ENCODE results near the gene MT3. TPM values are rescaled to one million over a fixed set of nuclear protein-coding genes. Genes with fewer than 3 reads are reported as not detected.
A peak's percentile ranks its signal among the peaks of the same experiment; 100 is the strongest.

The MT3 gene
- total and polyA plus RNA-seq, 2 experiments from 2014 or later: not detected

DNA sequence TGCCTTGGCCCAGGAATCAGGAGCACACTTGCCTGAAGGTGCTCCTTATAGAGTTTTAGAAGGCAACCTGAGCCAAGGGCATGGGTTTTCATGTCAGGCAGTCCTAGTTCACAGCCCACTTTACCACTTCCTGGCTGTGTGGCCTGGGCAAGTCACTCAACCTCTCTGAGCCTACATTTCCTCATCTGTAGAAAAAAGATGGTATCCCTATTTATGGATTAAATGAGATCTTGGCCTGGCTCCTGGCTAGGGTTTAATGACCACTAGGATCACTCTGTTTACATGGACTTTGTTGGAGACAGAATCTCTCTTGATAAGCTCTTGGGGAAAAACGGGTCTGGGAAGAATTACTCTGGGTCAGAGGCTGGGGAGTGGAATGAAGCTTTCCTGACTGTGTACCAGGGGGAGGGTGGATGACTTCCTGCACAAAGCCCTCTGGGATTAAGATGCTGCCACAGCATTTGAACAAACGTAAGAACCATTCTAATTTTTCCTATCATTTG, 21.3 kb downstream of the MT3 start:
- H3K27ac Mint-ChIP-seq: no peak overlapping the region
- no peaks in the 10 kb centered on the region for H3K79me2 ChIP-seq (replicated peaks; ENCODE audit: insufficient read depth)
- H3K4me3 Mint-ChIP-seq: peak overlapping the region; percentile 89
- no peaks in the 10 kb centered on the region for H3K9me2 ChIP-seq (ENCODE audit: insufficient read depth)
- no peaks in the 10 kb centered on the region for H3K36me3 ChIP-seq (ENCODE audit: insufficient read depth)
- H3K4me2 ChIP-seq: peak overlapping the region; percentile 74
- no peak for DNase-seq (ENCODE audit: low spot score)
- H3K27me3 ChIP-seq (ENCODE audit: insufficient read depth): peaks cover 97% of the 10 kb centered on the region
- no peaks in the 10 kb centered on the region for H4K20me1 ChIP-seq (replicated peaks; ENCODE audit: insufficient read depth)
- peaks cover 9% of the 10 kb centered on the region; the same call in 2 of the 3 replicates for H3K36me3 Mint-ChIP-seq (ENCODE audit: low read depth)
- no peak for TF ChIP-seq JUNB (IDR thresholded peaks at IDR 0.05; ENCODE audit: unreplicated experiment)
- TF ChIP-seq, protein P1, sequence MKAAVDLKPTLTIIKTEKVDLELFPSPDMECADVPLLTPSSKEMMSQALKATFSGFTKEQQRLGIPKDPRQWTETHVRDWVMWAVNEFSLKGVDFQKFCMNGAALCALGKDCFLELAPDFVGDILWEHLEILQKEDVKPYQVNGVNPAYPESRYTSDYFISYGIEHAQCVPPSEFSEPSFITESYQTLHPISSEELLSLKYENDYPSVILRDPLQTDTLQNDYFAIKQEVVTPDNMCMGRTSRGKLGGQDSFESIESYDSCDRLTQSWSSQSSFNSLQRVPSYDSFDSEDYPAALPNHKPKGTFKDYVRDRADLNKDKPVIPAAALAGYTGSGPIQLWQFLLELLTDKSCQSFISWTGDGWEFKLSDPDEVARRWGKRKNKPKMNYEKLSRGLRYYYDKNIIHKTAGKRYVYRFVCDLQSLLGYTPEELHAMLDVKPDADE (IDR thresholded peaks at IDR 0.05): 0 out of 2 replicates have a peak, but pooled peaks have one; percentile 31
- H3K4me1 ChIP-seq (ENCODE audit: insufficient read depth): peaks cover 28% of the 10 kb centered on the region
- H3K4me3 ChIP-seq: no peak overlapping the region
- peaks cover 58% of the 10 kb centered on the region for H3K27me3 Mint-ChIP-seq (ENCODE audit: insufficient read depth, low read depth, poor library complexity)
- H2AFZ ChIP-seq: no peak overlapping the region
- no peak overlapping the region for H3K27ac ChIP-seq (ENCODE audit: low read depth)
- ATAC-seq: no peak
- no peaks in the 10 kb centered on the region for H3K9me3 Mint-ChIP-seq
- peaks cover 34% of the 10 kb centered on the region for H3K4me1 Mint-ChIP-seq
- H3F3A ChIP-seq (replicated peaks; ENCODE audit: low read depth): peaks cover 14% of the 10 kb centered on the region; the same call in 1 of the 2 replicates

DNA sequence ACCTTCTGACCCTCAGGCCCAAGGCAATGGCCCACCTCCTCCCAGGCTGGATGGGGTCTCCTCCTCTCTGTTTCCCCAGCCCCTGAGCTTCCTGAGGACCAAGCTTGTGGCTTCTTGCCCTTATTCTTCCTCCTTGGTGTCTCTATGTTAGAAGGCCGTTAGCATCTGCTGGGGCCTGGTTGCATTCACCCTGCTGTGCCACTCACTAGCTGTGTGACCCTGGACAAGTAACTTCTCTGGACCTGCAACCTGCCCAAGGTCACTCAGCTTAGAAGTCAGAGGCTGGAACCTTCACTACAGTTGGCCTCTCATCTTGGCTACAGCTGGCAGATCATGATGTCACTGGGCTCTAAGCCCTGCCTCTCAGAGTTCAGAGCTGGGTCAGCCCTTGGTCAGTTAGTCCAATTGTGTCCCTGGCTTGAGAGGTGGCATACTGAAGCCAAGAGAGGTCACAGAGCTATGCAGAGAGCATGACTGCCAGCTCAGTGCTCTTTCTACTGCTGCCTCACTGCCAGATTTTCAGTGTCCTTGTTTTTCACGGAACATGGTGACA, 22.0 kb downstream of the MT3 start:
- peaks cover 14% of the 10 kb centered on the region; the same call in 1 of the 2 replicates for H3F3A ChIP-seq (replicated peaks; ENCODE audit: low read depth)
- no peak for DNase-seq (ENCODE audit: low spot score)
- H4K20me1 ChIP-seq (replicated peaks; ENCODE audit: insufficient read depth): no peaks in the 10 kb centered on the region
- no peaks in the 10 kb centered on the region for H3K36me3 ChIP-seq (ENCODE audit: insufficient read depth)
- Mint-ChIP-seq H3K4me1 (peaks cover 34% of the 10 kb centered on the region), H3K4me3 (no peak overlapping the region), H3K27me3 (ENCODE audit: insufficient read depth, low read depth, poor library complexity) (peaks cover 64% of the 10 kb centered on the region), H3K9me3 (no peaks in the 10 kb centered on the region), H3K27ac (no peak overlapping the region), H3K36me3 (ENCODE audit: low read depth) (peaks cover 9% of the 10 kb centered on the region; the same call in 2 of the 3 replicates)
- H3K4me3 ChIP-seq: no peak overlapping the region
- no peaks in the 10 kb centered on the region for H3K9me2 ChIP-seq (ENCODE audit: insufficient read depth)
- no peak for ATAC-seq
- no peaks in the 10 kb centered on the region for H3K79me2 ChIP-seq (replicated peaks; ENCODE audit: insufficient read depth)
- H2AFZ ChIP-seq: no peak overlapping the region
- H3K27me3 ChIP-seq (ENCODE audit: insufficient read depth): peaks cover 98% of the 10 kb centered on the region
- TF ChIP-seq JUNB (IDR thresholded peaks at IDR 0.05; ENCODE audit: unreplicated experiment): no peak
- H3K4me1 ChIP-seq (ENCODE audit: insufficient read depth): peaks cover 30% of the 10 kb centered on the region
- H3K27ac ChIP-seq (ENCODE audit: low read depth): no peak overlapping the region
- H3K4me2 ChIP-seq: no peak overlapping the region

DNA sequence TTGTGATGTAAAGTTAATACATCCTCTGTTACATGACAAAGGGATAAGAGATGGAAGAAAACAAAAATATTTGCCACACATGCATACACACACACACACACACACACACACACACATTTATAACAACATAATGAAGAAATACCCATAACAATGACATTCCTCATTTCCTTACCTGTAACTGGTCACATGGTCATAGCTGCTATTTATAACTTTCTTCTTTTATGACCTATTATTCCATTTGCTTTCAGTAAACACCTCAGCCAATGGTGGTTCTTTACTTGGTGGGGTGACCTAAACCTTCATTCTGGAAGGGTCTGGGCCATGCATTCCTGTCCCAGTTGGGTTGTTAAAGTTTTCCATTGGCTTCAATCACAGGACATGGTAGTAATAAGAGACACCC, 24.4 kb downstream of the MT3 start:
- Histone ChIP-seq H3F3A (replicated peaks; ENCODE audit: low read depth) (peaks cover 11% of the 10 kb centered on the region; the same call in 1 of the 2 replicates), H3K79me2 (replicated peaks; ENCODE audit: insufficient read depth) (no peaks in the 10 kb centered on the region), H3K27me3 (ENCODE audit: insufficient read depth) (peaks cover 99% of the 10 kb centered on the region), H3K4me2 (no peak overlapping the region), H3K27ac (ENCODE audit: low read depth) (no peak overlapping the region), H3K4me3 (no peak overlapping the region), H2AFZ (no peak overlapping the region), H4K20me1 (replicated peaks; ENCODE audit: insufficient read depth) (0 out of 2 replicates have a peak, but pooled peaks cover 4% of the 10 kb centered on the region), H3K9me2 (ENCODE audit: insufficient read depth) (no peaks in the 10 kb centered on the region), H3K36me3 (ENCODE audit: insufficient read depth) (no peaks in the 10 kb centered on the region), H3K4me1 (ENCODE audit: insufficient read depth) (peaks cover 44% of the 10 kb centered on the region)
- Mint-ChIP-seq H3K4me3 (no peak overlapping the region), H3K27ac (no peak overlapping the region), H3K27me3 (ENCODE audit: insufficient read depth, low read depth, poor library complexity) (peaks cover 72% of the 10 kb centered on the region), H3K4me1 (peaks cover 31% of the 10 kb centered on the region), H3K9me3 (no peaks in the 10 kb centered on the region), H3K36me3 (ENCODE audit: low read depth) (peaks cover 9% of the 10 kb centered on the region; the same call in 2 of the 3 replicates)
- ATAC-seq: no peak
- no peak for DNase-seq (ENCODE audit: low spot score)
- TF ChIP-seq, protein P1 (IDR thresholded peaks at IDR 0.05): no peak
- TF ChIP-seq NANOG (IDR thresholded peaks at IDR 0.05; ENCODE audit: borderline replicate concordance): no peak
- TF ChIP-seq, protein P2, sequence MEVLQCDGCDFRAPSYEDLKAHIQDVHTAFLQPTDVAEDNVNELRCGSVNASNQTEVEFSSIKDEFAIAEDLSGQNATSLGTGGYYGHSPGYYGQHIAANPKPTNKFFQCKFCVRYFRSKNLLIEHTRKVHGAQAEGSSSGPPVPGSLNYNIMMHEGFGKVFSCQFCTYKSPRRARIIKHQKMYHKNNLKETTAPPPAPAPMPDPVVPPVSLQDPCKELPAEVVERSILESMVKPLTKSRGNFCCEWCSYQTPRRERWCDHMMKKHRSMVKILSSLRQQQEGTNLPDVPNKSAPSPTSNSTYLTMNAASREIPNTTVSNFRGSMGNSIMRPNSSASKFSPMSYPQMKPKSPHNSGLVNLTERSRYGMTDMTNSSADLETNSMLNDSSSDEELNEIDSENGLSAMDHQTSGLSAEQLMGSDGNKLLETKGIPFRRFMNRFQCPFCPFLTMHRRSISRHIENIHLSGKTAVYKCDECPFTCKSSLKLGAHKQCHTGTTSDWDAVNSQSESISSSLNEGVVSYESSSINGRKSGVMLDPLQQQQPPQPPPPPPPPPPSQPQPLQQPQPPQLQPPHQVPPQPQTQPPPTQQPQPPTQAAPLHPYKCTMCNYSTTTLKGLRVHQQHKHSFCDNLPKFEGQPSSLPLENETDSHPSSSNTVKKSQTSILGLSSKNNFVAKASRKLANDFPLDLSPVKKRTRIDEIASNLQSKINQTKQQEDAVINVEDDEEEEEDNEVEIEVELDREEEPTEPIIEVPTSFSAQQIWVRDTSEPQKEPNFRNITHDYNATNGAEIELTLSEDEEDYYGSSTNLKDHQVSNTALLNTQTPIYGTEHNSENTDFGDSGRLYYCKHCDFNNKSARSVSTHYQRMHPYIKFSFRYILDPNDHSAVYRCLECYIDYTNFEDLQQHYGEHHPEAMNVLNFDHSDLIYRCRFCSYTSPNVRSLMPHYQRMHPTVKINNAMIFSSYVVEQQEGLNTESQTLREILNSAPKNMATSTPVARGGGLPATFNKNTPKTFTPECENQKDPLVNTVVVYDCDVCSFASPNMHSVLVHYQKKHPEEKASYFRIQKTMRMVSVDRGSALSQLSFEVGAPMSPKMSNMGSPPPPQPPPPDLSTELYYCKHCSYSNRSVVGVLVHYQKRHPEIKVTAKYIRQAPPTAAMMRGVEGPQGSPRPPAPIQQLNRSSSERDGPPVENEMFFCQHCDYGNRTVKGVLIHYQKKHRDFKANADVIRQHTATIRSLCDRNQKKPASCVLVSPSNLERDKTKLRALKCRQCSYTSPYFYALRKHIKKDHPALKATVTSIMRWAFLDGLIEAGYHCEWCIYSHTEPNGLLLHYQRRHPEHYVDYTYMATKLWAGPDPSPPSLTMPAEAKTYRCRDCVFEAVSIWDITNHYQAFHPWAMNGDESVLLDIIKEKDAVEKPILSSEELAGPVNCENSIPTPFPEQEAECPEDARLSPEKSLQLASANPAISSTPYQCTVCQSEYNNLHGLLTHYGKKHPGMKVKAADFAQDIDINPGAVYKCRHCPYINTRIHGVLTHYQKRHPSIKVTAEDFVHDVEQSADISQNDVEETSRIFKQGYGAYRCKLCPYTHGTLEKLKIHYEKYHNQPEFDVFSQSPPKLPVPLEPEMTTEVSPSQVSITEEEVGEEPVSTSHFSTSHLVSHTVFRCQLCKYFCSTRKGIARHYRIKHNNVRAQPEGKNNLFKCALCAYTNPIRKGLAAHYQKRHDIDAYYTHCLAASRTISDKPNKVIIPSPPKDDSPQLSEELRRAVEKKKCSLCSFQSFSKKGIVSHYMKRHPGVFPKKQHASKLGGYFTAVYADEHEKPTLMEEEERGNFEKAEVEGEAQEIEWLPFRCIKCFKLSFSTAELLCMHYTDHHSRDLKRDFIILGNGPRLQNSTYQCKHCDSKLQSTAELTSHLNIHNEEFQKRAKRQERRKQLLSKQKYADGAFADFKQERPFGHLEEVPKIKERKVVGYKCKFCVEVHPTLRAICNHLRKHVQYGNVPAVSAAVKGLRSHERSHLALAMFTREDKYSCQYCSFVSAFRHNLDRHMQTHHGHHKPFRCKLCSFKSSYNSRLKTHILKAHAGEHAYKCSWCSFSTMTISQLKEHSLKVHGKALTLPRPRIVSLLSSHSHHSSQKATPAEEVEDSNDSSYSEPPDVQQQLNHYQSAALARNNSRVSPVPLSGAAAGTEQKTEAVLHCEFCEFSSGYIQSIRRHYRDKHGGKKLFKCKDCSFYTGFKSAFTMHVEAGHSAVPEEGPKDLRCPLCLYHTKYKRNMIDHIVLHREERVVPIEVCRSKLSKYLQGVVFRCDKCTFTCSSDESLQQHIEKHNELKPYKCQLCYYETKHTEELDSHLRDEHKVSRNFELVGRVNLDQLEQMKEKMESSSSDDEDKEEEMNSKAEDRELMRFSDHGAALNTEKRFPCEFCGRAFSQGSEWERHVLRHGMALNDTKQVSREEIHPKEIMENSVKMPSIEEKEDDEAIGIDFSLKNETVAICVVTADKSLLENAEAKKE (CRISPR knock-in tag; IDR thresholded peaks at IDR 0.05): no peak

Measured in GM23338 (cell line).